Common myeloid progenitor, CD34-positive (primary cell): ENCODE data around the gene ZKSCAN3. TPM values are rescaled to one million over a fixed set of nuclear protein-coding genes. Genes with fewer than 3 reads are reported as not detected.
"Not testable (repeated sequence)": the region's sequence is repeated elsewhere in the genome, so short reads cannot be mapped to it uniquely, and the experiment has no call there.

Source experiments
- CTCF ChIA-PET: fragments of 350-600 bp; sonication (Branson Sonifier 250); formaldehyde crosslinking; loops from one replicate; lab custom pipeline; 2021; ENCODE audit warnings: antibody characterized with exemption; lab: Charles Lee
- POLR2A ChIA-PET: fragments of 350-600 bp; sonication (Branson Sonifier 250); formaldehyde crosslinking; loops from one replicate; lab custom pipeline; 2021; ENCODE audit warnings: antibody characterized with exemption; lab: Charles Lee
- DNase-seq, 3 donors: peaks; one replicate each; pipeline versions ENCODE4 v3.0.0 to v3.0.0-alpha.2; 2013
- H3K27ac ChIP-seq, 2 experiments: 1 replicate in 1 of 2; 2 replicates in 1 of 2; pipeline ENCODE4 v1.7.0; 2013; ENCODE audit warnings: inconsistent platforms in 2 of 2, low read length in 2 of 2, mild to moderate bottlenecking in 2 of 2, low read depth in 1 of 2, moderate library complexity in 1 of 2; ENCODE audit not compliant: severe bottlenecking in 2 of 2, insufficient read depth in 1 of 2, poor library complexity in 1 of 2
- H3K27me3 ChIP-seq, 5 experiments: replicated peaks in 2 of 5; 1 replicate in 3 of 5; 2 replicates in 2 of 5; pipeline versions ENCODE4 v1.6.1 to v1.7.0; 2013; ENCODE audit warnings: low read length in 4 of 5, mild to moderate bottlenecking in 2 of 5, moderate library complexity in 2 of 5, inconsistent platforms in 1 of 5; ENCODE audit not compliant: insufficient read depth in 5 of 5, control insufficient read depth in 4 of 5
- H3K36me3 ChIP-seq, 4 experiments: 1 replicate in 2 of 4; 2 replicates in 2 of 4; pipeline versions ENCODE4 v1.6.1 to v1.7.0; 2013; ENCODE audit warnings: low read length in 3 of 4, control low read depth in 1 of 4, mild to moderate bottlenecking in 1 of 4; ENCODE audit not compliant: control insufficient read depth in 4 of 4, insufficient read depth in 4 of 4
- H3K4me1 ChIP-seq, 4 experiments: 1 replicate in 3 of 4; 2 replicates in 1 of 4; pipeline versions ENCODE4 v1.6.1 to v1.7.1; 2013; ENCODE audit warnings: low read length in 3 of 4, mild to moderate bottlenecking in 3 of 4, control low read depth in 1 of 4, inconsistent platforms in 1 of 4, moderate library complexity in 1 of 4; ENCODE audit not compliant: control insufficient read depth in 4 of 4, insufficient read depth in 4 of 4; ENCODE audit errors: control extremely low read depth in 1 of 4
- H3K4me3 ChIP-seq, 7 experiments: 1 replicate in 4 of 7; 2 replicates in 3 of 7; pipeline versions ENCODE4 v1.5.1 to v1.7.0; 2013; ENCODE audit warnings: mild to moderate bottlenecking in 7 of 7, low read length in 6 of 7, moderate library complexity in 6 of 7, inconsistent platforms in 2 of 7, low read depth in 2 of 7, control low read depth in 1 of 7; ENCODE audit not compliant: insufficient read depth in 4 of 7, control insufficient read depth in 1 of 7; ENCODE audit errors: extremely low read depth in 1 of 7
- H3K9me3 ChIP-seq, 5 experiments: 1 replicate in 4 of 5; 2 replicates in 1 of 5; pipeline versions ENCODE4 v1.6.1 to v1.7.1; 2013; ENCODE audit warnings: low read length in 4 of 5, mild to moderate bottlenecking in 2 of 5, inconsistent platforms in 1 of 5, low read depth in 1 of 5, moderate library complexity in 1 of 5; ENCODE audit not compliant: control insufficient read depth in 4 of 5, insufficient read depth in 2 of 5; ENCODE audit errors: control extremely low read depth in 1 of 5
- WGBS: methylation state at CpG from one replicate; pipeline ENCODE4 v1.1.5; 2013; ENCODE audit not compliant: insufficient coverage; 5-methylcytosine and 5-hydroxymethylcytosine counted together
- polyA plus RNA-seq: library from polyadenylated mRNA; unstranded; fragments of 120-200 nt; gene quantifications from one replicate; pipeline ENCODE4 v1.2.1, GENCODE V29; 2013

Gene ZKSCAN3
- polyA plus RNA-seq: 8.7 TPM

DNA sequence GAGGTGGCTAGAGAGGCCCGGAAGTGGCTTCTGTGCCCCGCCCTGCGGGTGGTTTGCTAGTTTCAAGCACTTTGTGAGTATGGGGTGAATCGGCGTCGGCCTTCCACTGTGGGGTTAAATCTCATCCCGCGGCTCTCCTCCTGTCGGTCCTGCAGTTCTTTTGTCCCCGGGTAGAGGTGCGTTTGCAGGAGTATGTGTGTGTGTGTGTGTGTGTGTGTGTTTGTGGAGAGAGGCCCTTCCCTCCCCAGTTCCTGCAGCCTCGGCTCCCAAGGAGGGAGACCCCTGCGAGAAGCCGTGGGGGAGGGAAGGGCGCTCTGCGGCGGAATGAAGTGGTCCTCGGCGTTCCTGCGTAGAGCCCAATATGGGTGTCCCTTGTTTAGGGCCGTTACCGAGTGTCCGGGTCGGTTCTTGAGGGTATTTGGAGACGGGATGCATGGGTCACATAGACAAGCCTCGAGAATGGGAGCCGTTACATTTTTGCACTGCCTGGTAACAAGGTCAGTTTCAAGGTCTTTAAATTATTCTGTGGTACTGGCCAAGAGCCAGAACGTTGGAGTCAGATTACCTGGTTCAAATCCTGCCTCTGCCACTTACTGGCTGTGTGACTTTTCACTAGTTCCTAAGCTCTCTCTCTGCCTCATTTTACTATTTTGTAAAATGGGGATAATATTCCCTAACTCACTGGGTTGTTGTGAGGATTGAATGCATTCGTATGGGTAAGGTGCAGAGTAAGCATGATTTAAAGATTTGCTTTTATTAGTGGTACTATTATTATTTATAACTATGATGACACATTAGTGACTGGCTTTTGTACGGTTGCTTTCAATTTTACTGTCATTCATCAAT, at the start of gene ZKSCAN3:
ZKSCAN3 (plus strand) TSS at position 56 of the 846 bp plus-strand sequence. CDS start 9,640 bp downstream, outside the sequence.
- WGBS: 0% methylated on average over 23 of the region's 30 CpGs
- Histone ChIP-seq H3K4me1 (peaks cover 10 to 36% (median 21%) of the 10 kb centered on the region in 4 experiments), H3K9me3 (no peaks in the 10 kb centered on the region), H3K27me3 (no peaks in the 10 kb centered on the region), H3K36me3 (peaks cover 0 to 10% (median 1%) of the 10 kb centered on the region in 4 experiments), H3K4me3 (peak within 1 kb of the TSS; percentile 79 to 97 (median 91)), H3K27ac (peak within 1 kb of the TSS; percentile 70 to 88)
- ChIA-PET POLR2A (interaction anchor here (0.6 to 1.0 kb wide), 3 partner anchors 14 to 209 kb away, joined by 4 to 9 read pairs (median 5); partner anchors contain the start of gene ZSCAN31), CTCF (interaction anchor here (1.6 kb wide), 2 partner anchors 12 to 69 kb away, joined by 4 read pairs; partner anchors contain the start of gene PGBD1)
- peak; percentile 88 to 95 (median 92) for DNase-seq

DNA sequence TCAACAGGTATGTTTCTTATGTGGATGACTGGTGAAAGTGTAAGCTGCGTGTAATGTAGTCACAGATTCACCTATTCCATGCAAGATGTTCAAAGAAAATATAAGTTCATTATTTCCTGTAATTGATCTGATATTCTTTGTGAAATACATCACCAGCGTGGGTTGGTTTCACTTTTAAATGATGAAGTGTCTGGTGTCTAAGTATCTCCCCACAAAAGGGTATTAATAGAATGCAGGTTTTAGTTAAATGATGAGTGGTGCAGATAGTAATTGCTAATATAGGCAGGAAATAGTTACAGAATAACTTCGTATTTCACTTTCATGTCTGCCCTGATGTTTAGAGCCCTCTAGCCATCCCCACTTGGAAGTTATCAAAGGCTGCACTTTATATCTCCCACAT, 46.2 kb upstream of the ZKSCAN3 start:
- peak in 1 of 3 donors; percentile 9 for DNase-seq
- WGBS: no CpG with 5 or more reads among the region's 3 CpGs
- Histone ChIP-seq H3K9me3 (peaks cover 0 to 9% (median 0%) of the 10 kb centered on the region in 5 experiments), H3K4me1 (peaks cover 0 to 2% (median 0%) of the 10 kb centered on the region in 4 experiments), H3K27ac (no peak overlapping the region), H3K4me3 (no peak overlapping the region), H3K36me3 (peaks cover 0 to 22% (median 14%) of the 10 kb centered on the region in 4 experiments), H3K27me3 (no peaks in the 10 kb centered on the region)
- CTCF ChIA-PET: no interaction called here
- POLR2A ChIA-PET: no interaction called here

DNA sequence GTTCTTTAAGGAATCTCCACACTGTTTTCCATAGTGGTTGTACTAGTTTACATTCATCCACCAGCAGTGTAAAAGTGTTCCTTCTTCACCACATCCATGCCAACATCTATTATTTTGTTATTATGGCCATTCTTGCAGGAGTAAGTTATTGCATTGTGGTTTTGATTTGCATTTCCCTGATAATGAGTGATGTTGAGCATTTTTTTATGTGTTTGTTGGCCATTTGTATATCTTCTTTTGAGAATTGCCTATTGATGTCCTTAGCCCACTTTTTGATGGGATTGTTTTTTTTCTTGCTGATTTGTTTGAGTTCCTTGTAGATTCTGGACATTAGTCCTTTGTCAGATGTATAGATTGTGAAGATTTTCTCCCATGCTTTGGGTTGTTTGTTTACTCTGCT, 43.4 kb upstream of the ZKSCAN3 start:
- H3K4me3 ChIP-seq, H3K36me3 ChIP-seq, H3K4me1 ChIP-seq, H3K27ac ChIP-seq, CTCF ChIA-PET, DNase-seq, POLR2A ChIA-PET, H3K27me3 ChIP-seq: not testable (repeated sequence)
- peaks cover 0 to 13% (median 0%) of the 10 kb centered on the region in 5 experiments for H3K9me3 ChIP-seq

DNA sequence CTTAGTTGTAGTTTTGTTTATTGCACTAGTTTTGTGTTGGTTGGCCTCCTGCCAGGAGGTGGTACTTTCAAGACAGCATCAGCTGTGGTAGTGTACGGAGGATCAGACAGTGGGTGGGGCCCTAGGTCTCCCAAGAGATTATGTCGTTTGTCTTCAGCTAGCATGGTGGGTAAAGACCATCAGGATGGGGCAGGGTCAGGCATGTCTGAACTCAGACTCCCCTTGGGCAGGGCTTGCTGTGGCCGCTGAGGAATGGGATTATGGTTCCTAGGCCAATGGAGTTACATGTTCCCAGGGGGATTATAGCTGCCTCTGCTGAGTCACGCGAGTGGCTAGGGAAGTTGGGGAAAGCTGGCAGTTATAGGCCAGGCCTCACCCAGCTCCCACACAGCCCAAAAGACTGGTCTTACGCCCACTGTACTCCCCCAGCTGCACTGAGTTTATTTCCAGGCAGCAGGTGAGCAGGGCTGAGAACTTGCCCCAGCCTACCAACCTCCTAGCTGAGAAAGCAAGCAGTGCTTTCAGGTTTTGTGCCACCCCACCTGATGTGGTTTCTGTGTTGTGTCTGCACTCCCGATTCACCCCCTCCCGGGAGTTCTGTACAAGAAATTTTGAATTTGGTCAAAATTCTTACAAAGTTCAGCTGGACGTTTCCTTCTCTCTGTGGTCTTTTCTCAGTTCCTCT, 38.5 kb upstream of the ZKSCAN3 start:
- no peak for DNase-seq
- peaks cover 0 to 11% (median 0%) of the 10 kb centered on the region in 5 experiments for H3K9me3 ChIP-seq
- WGBS: over 99% methylated on average over 9 of the region's 9 CpGs
- POLR2A ChIA-PET: interaction anchor here (0.7 kb wide), 1 partner anchor 1291 kb away, joined by 3 read pairs; no protein-coding TSS in a partner anchor
- H3K27ac ChIP-seq: no peak overlapping the region
- no peaks in the 10 kb centered on the region for H3K4me1 ChIP-seq
- H3K4me3 ChIP-seq: no peak overlapping the region
- H3K27me3 ChIP-seq: no peaks in the 10 kb centered on the region
- peaks cover 0 to 4% (median 0%) of the 10 kb centered on the region in 4 experiments for H3K36me3 ChIP-seq
- CTCF ChIA-PET: interaction anchor here (0.9 kb wide), 1 partner anchor 13 kb away, joined by 3 read pairs; no protein-coding TSS in a partner anchor

DNA sequence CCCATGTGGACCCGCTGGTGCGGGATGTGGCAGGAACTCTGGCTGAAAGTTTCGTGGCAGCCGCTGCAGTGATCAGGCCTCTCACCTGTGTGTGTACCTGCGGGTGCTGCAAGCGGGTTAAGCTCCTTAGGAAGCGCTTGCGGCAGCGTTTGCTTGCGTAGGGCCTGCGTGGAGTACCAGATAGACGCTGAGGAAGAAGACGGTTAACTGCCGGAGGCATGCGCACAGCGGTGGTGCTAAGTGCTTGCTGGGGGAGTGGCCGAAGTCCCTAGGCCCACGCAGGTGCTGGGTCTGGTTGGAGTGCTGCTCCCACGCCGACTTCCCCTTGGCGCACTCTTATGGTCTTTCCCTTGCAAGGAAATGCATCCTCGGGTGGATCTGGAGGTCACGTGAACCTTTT, 36.8 kb upstream of the ZKSCAN3 start:
- Histone ChIP-seq H3K4me3 (no peak overlapping the region), H3K36me3 (peaks cover 0 to 4% (median 0%) of the 10 kb centered on the region in 4 experiments), H3K27ac (no peak overlapping the region), H3K9me3 (peaks cover 0 to 4% (median 0%) of the 10 kb centered on the region in 5 experiments), H3K27me3 (no peaks in the 10 kb centered on the region), H3K4me1 (no peaks in the 10 kb centered on the region)
- no peak for DNase-seq
- ChIA-PET POLR2A (no interaction called here), CTCF (interaction anchor here (0.6 to 0.7 kb wide), 2 partner anchors 9 to 687 kb away, joined by 3 read pairs; no protein-coding TSS in a partner anchor)
- 97% methylated on average over 22 of the region's 23 CpGs for WGBS

DNA sequence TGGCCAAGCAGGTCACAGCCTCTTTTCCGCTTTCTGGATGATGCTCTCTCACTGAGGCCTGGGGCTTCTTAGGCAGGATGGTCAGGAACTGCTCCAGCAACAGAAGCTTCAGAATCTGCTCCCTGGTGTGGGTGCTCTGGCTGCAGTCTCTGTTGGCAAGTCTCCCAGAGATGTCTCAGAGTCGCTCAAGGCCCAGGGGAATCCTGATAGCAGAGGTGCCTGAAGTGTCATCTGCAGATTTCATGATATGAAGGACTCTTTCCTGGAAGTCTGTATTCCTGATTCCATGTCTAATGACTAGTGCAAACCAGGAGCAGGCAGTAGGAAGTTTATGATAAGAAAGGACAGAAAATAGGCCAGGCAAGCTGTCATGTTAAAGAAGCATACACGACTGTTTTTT, 34.1 kb upstream of the ZKSCAN3 start:
- POLR2A ChIA-PET: interaction anchor here (0.7 kb wide), 1 partner anchor 1178 kb away, joined by 4 read pairs; no protein-coding TSS in a partner anchor

More for the DNA sequence above, 34.1 kb upstream of the ZKSCAN3 start:
- no peak for DNase-seq
- Histone ChIP-seq H3K27me3 (no peaks in the 10 kb centered on the region), H3K27ac (no peak overlapping the region), H3K4me3 (no peak overlapping the region), H3K36me3 (peaks cover 0 to 4% (median 0%) of the 10 kb centered on the region in 4 experiments), H3K4me1 (no peaks in the 10 kb centered on the region), H3K9me3 (peaks cover 0 to 7% (median 0%) of the 10 kb centered on the region in 5 experiments)
- CTCF ChIA-PET: interaction anchor here (1.0 to 1.4 kb wide), 2 partner anchors 13 to 19 kb away, joined by 3 to 4 read pairs; no protein-coding TSS in a partner anchor
- WGBS: 86% methylated on average over 3 of the region's 3 CpGs
